Left ventricle myocardium superior (tissue), 1 donor: ENCODE results near the gene RHO. TPM values are rescaled to one million over a fixed set of nuclear protein-coding genes. Genes with fewer than 3 reads are reported as not detected.

Experiments
- ATAC-seq: fragments of 200-7000 bp; cut with Tn5 transposase; one replicate; pipeline ENCODE4 v1.9.1; 2020; ENCODE audit warnings: mild to moderate bottlenecking, moderate library complexity
- DNase-seq: peaks from one replicate; pipeline ENCODE4 v3.0.0-alpha.2; 2020
- intact Hi-C: fragments of 100-400 bp; cut with micrococcal nuclease; formaldehyde crosslinking; loops from one replicate; pipeline ENCODE4 v1.11.0; 2022
- total RNA-seq: library from RNA; stranded (reverse); fragmentation: NEBNext Ultra II Directional; extraction: Animal tissue kit (Norgen Biotek cat#: 25700); gene quantifications from one replicate; pipeline ENCODE4 v1.2.1, GENCODE V29; 2021
- donor health status: DM: no; HTN: yes; CAD: no; lungs with severe emphysema.

Gene RHO
- total RNA-seq, 1 donor from 2014 or later, result not detected

DNA sequence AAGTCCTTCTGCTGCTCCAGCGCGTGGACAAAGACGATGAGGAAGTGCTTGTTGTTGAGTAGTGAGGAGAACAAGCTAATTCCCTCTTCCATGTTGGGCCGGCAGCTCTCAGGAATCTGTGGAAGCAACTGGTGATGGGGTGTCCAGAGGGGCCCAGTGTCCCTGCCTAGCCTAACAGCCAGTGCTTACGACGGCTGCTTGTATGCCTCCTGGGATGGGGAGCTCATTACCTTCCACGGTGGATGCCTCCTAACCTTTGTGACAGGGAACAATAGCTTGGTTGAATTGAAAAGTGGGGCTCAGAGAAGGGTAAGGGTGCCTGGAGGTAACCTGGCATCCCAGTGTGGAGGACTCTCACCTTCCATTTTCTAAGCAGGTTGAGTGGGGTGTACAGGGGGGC lies 37.5 kb downstream of the RHO start:
- no peak for ATAC-seq
- intact Hi-C loops, result no loop called here
- no peak for DNase-seq

DNA sequence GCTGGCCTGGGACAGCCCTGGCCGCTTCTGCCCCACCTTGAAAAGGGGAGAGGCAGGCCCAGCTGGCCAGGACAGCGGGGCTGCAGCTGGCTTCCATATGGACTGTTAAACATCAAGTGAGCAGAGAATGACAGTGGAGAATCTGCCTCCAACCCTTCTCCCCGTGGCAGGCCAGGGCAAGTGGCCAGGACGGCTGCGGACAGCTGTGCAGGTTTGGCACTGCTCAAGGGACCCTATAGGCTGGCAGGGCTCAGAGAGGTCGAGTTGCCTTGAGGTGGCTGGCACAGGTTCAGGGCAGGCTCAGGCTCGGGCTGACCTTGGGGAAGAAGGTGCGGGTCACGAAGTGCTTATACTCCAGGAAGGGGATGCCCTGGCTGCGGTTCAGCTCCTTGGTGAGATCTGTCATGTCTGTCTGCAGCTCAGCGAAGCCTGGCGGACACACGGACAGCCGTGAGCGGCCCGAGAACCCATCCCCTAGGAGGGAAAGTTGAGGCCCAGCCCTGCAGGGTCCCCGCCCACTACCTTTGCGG lies 38.8 kb downstream of the RHO start:
- intact Hi-C loops, result no loop called here
- ATAC-seq, result peak; percentile 50

GRCh38 chr3:129567939-129568338 lies 39.5 kb downstream of the RHO start:
- ATAC-seq, result no peak
- DNase-seq, result no peak
- intact Hi-C loops, result no loop called here

More for the DNA sequence above, 38.8 kb downstream of the RHO start:
- peak; percentile 70 for DNase-seq

DNA sequence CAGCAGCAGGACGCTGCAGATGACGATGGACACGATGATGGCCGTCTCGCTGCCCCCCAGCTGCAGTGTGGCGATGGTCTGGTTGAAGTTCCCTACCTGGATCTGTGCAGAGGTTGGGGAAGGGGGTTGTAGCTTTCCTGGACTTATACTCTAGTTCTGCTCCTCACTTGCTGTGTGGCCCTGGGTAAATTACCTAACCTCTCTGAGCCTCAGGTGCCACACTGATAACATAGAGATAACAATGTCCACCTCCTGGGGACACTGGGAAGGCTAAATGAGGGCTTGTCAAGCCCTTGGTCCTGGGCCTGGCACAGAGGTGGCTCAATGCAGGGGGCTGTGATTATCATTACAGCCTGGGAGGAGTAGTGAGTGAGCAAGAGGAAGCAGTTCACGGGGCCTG lies 41.4 kb downstream of the RHO start:
- intact Hi-C loops, result no loop called here
- no peak for ATAC-seq
- DNase-seq, result no peak

DNA sequence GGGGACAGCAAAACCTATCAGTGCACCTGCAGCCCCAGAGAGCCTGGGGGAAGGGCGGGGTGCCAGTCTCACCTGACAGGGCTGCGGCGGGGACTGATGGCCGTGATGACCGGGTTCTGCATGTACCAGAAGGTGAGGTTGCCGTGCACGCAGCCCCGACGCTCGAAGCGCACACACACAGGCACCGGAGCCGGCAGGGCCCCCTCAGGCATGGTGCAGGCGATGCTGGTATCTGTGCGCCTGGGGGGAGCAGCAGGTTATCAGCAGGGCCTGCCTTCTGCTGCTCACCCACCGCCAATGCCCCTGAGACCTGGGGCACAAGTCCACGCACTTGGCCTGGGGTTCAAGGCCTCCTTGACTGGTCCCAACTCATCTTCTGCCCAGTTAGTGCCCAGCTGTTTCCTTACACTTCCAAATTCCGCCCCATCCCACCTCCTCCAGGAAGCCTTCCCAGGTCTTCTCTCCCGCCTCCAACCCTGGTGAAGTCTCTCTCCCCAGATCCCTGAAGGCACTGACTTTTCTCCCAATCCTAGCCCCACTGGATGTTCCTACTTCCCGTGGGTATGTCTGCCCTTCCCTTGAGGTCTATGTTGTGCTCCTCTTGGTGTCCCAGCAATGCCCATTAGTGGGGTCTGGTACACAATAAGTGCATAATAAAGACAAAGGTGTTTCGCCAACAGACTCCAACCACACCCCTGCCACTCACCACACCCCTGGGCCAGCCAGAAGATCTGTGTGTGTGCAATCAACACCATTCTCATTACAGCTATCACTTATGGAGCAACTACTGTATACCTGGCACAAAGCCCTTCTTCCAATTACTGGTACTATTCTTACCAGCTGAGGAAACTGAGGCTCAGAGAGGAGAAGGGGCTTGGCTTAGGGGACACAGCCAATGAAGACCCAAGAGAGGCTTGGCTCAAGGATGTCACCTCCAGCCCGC lies 43.4 kb downstream of the RHO start:
- ATAC-seq (no peak), DNase-seq (no peak)
- intact Hi-C loops, result no loop called here

DNA sequence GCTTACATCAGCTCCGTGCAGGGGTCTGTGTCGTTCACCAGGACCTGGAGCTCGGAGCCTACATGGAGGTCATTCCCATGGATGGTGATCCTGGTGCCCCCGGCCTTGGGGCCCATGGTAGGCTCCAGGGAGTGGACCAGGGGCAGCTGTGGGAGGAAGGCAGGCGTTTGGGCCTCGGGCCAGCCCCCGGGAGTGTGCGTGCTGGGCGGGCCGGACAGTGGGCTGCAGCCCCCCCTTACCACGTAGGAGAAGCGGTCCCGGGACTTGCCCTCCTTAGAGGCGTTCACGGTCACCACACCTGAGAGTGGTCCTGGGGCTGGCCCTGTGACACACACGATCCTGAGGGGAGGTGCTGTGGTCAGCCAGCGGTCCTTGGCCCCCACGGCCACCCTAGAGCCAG lies 44.2 kb downstream of the RHO start:
- intact Hi-C loops, result no loop called here

DNA sequence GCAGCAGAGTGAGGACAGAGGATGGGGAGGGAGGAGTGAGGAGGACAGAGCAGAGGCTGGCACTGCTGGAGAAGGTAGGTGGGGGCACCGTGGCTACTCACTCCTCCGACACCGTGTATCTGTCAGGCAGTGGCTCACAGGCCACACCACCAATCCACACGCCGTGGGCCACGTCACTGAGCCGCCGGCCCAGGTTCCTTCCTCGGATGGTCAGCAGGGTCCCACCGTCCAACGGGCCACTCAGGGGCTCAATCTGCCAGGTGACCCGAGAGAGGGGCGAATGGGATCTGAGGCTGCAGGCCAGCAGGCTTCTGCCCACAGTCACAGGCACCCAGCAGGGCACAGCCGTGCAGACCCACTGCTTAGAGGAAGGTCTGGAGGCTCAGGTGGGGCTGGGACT lies 45.1 kb downstream of the RHO start:
- DNase-seq, result no peak
- ATAC-seq, result no peak
- intact Hi-C loops, result no loop called here

More for the DNA sequence above, 44.2 kb downstream of the RHO start:
- no peak for ATAC-seq
- DNase-seq, result no peak

- ATAC-seq (no peak), DNase-seq (no peak)
- intact Hi-C loops, result no loop called here
These were observed 45.8 kb downstream of the RHO start for GRCh38 chr3:129574206-129574605.

GRCh38 chr3:129575233-129575996 lies 47.0 kb downstream of the RHO start:
- intact Hi-C loops, result no loop called here
- DNase-seq, result no peak
- no peak for ATAC-seq

GRCh38 chr3:129575997-129576384 lies 47.6 kb downstream of the RHO start:
- ATAC-seq (no peak), DNase-seq (no peak)
- intact Hi-C loops, result no loop called here

DNA sequence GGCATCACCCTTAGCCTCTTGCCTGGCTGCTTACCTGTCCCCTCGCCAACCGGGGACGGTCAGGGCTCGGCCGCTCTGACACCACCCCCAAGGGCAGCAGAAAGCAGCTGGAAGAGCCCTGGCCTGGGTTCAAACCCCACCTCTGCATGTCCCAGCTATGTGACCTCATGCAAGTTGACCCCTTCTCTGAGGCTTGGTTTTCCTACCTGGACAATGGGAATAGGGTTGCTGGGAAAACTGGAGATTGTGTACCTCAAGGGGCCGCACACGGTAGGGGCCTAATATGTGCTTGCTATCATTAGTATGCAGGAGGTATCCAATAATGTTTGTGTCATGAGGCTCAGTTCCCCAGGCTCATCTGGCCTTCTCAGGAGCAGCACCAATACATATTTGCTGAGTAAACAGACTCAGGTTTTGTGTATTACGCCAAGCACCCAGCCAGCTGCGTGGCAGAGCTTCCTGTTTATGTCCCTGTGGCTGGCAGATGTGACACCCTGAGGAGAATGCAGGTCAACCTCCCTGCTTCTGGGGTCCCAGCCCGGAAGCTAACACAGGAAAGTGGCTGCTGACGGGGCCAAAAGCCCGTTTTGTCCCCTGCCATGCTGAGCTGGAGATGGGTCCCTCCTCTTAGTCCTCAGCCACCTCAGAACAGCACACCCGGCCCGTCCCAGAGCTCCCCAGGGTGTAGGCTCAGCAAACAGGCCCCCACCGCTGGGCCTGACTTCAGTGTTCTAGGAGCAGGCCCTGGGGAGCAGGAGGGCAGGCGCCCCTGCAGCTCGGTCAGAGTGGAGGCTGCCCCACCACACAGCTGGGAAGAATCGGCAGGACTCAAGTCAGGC lies 48.3 kb downstream of the RHO start:
- peak; percentile 64 for ATAC-seq
- DNase-seq, result peak; percentile 71
- intact Hi-C loops, result no loop called here

DNA sequence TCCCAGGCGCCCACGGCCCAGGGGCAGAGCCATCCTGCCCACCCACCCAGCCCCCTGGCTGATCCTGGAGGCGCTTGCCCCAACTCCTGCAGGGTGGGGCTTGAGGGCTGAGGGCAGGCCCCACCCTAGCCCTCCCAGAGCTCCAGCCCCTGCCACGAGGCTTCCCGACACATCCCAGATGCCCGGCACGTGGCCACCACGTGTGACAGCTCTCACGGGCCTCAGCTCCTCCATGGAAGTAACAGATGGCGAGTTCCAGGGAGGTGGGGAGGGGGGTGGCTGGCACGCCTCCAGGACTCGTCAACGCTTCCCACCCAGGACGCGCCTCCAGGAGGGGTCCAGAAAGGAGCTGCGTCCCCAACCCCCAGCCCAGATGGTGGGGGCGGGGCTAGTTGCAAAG lies 48.9 kb downstream of the RHO start:
- peak; percentile 71 for ATAC-seq
- intact Hi-C loops, result no loop called here
- DNase-seq, result peak; percentile 87

DNA sequence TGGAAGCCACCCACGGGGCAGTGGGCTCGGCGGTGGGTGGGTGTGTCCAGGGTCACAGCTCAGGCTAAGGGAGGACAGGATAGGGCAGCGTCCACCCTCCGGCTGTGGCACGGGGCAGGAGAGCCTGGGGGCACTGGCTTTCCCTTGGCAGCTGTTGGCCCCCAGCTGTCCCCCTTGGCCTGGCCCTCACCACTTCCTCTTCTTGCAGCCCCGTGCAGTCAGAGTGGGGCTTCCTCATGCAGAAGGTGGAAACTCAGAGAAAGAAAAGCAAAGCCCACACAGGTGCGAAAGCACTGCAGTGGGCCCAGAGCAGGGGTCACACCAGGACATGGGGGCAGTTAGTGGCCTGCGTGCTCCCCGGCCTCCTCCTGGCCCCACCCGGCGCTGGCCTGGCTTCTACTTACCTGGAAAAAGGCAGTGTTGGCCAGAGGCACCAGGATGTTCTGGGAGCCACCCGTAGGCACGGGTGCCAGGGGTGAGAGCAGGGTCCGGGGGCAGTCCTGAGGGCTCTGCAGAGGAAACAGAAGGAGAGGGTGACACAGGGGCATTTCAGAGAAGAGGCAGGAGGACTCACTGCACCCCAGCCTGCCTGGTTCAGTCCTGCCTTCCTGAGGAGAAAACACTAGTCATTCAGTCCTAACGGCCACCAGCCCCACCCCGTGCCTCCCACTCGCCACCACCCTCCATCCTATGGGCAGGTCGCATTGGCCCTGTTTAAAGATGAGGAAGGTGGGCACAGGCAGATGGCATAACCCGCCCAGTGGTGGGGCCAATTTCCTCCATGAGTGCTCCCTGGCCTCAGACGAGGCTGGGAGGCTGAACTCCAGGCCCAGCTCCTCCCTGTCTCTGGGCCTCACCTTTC lies 49.7 kb downstream of the RHO start:
- intact Hi-C loops, result no loop called here
- peak; percentile 45 for ATAC-seq
- peak; percentile 63 for DNase-seq

GRCh38 chr3:129579991-129580390 lies 51.6 kb downstream of the RHO start:
- intact Hi-C loops, result no loop called here
- DNase-seq (no peak), ATAC-seq (no peak)

- ATAC-seq (no peak), DNase-seq (no peak)
- intact Hi-C loops, result no loop called here
These were observed 53.2 kb downstream of the RHO start for GRCh38 chr3:129581623-129582022.

DNA sequence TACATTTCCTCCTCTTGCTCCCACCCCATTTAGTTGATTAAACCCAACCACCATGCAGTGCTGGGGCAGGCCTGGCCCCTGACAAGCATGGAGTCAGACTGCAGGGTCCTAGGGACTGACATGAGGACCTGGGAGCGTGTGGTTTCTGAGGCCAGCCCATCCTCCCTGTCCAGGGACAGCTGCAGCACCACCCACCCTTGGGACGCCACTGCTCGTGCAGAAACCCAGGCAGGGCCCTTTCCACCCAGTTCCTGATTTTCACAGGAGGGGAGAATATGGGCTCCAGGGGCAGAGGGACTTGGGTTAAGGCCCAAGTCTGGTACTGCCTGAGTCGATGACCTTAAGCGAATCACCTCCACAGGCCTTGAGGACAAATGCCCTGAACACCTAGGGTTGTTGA lies 54.4 kb downstream of the RHO start:
- intact Hi-C loops, result no loop called here
- ATAC-seq (peak; percentile 13), DNase-seq (no peak)

DNA sequence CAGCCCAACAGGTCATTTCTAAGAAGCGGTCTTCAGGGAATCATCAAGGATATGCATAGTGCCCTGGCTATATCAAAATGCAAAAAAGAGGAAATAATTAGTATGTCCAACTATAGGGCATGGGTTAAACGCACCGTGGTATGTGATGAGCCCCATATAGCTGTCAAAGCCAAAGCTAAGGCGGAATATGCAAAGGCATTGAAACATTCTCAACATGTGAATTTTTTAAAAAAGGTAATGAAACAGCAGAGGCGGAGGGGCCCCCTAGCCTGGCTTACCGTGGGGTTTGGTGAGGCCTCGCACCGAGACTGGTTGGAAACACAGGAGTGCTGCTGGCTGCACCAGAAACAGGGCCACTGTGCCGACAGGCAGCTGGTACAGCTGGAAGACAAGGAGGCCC lies 54.9 kb downstream of the RHO start:
- ATAC-seq, result no peak

GRCh38 chr3:129584631-129585030 lies 56.2 kb downstream of the RHO start:
- ATAC-seq, result no peak
- intact Hi-C loops, result no loop called here
- no peak for DNase-seq

More for the DNA sequence above, 54.9 kb downstream of the RHO start:
- DNase-seq, result no peak
- intact Hi-C loops, result no loop called here
